Putamen (tissue), 1 donor: ENCODE data around the gene THSD7B.
"Not testable (repeated sequence)": the region's sequence is repeated elsewhere in the genome, so short reads cannot be mapped to it uniquely, and the experiment has no call there.

Experiments
- DNase-seq: peaks from one replicate; pipeline ENCODE4 v3.0.0-alpha.2; 2016; ENCODE audit warnings: low spot score

THSD7B gene

DNA sequence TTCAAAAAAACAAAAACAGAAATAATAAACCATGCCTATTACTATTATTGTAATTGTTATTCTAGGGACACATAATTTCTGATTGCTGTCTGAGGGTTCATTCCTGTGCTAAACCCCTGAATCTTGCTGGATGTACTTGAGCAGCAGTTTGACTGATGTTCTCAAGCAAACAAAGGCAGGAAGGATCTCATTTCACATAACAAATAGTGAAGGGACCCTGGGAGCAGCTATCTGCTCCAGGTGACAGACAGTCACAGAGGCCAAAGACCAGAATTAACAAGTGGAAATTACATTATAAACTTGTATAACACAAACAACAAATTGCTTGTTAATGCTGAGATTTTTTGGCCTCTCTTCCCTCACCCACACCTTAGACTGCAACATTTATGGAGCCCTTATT is 284.2 kb downstream of the THSD7B start:
- no peak for DNase-seq

GRCh38 chr2:137050949-137051348 is 285.6 kb downstream of the THSD7B start:
- DNase-seq: no peak

DNA sequence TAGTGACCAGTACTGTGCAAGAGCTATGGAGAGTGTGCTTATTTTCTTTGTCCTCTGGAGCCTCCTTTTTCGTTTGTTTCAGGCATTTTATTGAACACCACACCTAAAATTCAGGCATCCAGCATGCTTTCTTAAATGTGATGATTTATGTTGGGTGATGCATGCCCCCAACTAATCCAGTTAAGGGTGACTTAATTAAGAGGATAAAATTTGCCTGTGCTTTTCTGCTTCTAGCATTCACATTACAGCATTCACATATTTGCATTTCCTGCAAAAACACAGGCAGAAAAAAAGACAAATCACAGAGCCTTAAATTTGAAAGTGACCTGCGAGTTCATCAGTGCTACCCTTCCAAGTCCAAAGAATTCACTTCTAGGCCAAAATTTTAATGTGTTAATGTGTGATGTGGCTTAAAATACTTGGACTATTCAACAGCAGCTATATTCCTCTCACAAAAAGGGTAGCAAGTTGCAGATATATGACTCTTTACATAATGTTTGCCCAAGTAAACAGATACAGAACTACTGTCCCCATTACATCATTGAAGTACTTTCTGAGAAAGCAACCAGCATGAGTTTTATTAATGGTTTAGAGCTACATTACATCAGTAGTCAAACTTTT is 286.5 kb downstream of the THSD7B start:
- DNase-seq: no peak

DNA sequence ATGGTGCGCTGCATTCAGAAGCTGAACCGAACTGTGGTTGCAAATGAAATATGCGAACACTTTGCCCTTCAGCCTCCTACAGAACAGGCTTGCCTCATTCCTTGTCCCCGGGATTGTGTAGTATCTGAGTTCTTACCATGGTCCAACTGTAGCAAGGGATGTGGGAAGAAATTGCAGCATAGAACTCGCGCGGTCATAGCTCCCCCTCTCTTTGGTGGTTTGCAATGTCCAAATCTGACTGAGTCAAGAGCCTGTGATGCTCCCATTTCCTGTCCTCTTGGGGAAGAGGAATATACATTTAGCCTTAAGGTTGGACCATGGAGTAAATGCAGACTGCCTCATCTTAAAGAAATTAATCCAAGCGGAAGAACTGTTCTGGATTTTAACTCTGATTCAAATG is 291.4 kb downstream of the THSD7B start:
- no peak for DNase-seq

GRCh38 chr2:137076111-137076765 is 310.9 kb downstream of the THSD7B start:
- not testable (repeated sequence) for DNase-seq

GRCh38 chr2:137091704-137092103 is 326.4 kb downstream of the THSD7B start:
- no peak for DNase-seq

GRCh38 chr2:137093116-137093515 is 327.8 kb downstream of the THSD7B start:
- DNase-seq: no peak

GRCh38 chr2:137096187-137096586 is 330.8 kb downstream of the THSD7B start:
- no peak for DNase-seq

DNA sequence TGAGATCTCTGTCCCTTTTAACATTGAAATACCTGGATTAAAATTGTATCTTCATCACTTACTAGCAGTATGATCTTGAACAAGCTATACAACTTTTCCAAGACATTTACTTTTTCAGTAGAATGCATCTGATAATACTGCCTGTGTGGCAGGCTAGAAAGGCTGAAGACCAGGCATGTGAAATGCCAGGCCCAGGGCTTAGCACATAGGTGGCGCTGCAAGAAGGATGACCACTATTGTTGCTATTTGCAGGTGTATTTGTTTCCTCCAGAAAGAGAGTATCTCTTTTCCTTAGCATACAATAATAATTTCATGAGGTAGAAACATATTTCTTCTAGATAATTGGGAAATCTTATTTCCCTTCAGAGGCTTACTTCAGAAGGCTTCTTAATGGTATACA is 331.3 kb downstream of the THSD7B start:
- no peak for DNase-seq

- DNase-seq: not testable (repeated sequence)
These were observed 336.5 kb downstream of the THSD7B start for GRCh38 chr2:137101814-137102213.

- DNase-seq: no peak
These were observed 342.6 kb downstream of the THSD7B start for GRCh38 chr2:137107904-137108303.

DNA sequence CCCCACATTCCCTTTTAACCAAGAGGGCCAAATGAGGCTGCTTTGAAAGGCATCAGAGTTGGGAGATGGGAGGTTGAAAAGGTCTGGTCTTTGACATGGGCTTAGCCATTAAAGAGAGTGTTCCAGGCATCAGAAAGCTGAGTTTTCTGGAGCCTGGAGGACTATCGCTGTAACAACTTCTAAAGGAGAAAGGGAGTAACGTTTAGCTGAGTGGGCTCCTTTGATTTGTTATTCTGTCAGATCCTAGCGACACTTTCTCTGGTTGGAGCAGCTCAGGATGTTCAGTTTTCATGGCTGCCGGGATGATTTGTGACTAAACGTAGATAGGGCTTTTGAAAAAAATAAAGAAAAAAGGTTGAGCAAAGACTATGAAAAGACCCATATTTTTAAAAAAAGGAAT is 346.6 kb downstream of the THSD7B start:
- DNase-seq: no peak

- DNase-seq: no peak
These were observed 349.9 kb downstream of the THSD7B start for GRCh38 chr2:137115081-137115794.

- DNase-seq: no peak
These were observed 350.4 kb downstream of the THSD7B start for GRCh38 chr2:137115795-137116089.

GRCh38 chr2:137117385-137117784 is 352.0 kb downstream of the THSD7B start:
- DNase-seq: no peak

DNA sequence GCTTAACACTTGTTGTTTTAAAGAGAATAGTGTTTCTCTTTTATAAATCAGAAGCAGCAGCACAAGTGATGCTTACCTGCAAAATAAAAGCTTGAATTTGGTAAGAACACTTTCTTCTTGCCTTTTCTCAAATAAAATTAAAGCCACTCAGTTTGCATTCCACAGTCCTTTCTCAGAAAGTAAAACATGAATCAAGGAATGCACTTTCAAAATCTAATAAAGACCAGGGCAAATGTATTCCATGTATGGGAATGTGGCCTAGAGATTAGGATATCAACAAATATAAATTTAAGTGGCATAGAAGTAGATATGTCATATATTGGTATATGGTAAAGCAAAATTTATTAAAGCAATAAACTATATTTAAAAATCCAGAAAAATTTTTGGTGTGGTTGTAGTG is 352.8 kb downstream of the THSD7B start:
- DNase-seq: no peak

DNA sequence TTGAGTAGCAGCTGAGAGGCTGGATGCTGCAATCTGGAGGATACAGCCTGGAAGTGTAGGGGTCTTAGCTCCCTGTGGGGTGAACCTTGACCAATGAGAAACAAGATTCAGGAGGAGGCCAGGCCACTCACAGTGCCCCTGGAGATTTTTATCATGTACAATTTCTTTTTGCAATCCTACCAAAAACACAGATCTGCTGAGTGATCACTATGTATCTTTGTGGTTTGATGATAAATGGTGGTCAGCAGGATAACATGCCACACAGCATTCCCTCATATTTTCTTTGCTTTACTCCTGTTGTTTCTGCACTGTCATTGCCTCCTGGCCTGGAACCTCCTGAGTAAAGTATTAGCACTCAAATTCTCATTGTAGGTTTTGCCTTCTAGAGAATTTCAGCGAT is 357.9 kb downstream of the THSD7B start:
- DNase-seq: no peak

DNA sequence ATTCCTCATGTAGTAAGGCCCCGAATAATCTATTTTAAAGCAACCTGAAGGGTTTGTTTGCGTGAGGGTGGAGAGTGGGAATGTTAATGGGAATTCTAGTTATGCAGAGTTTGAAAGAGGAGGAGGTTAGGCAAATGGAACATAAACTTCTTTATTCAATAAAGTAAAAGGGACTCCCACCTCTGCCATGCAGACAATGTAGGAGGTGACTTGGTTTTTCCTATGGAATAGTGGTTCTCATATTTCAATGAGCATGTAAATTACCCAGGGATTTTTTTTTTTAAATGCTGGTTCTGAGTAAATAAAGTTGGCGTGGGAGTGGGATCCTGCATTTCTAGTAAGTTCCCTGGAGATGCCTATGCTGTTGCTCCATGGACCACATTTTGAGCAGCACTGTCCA is 367.9 kb downstream of the THSD7B start:
- no peak for DNase-seq

DNA sequence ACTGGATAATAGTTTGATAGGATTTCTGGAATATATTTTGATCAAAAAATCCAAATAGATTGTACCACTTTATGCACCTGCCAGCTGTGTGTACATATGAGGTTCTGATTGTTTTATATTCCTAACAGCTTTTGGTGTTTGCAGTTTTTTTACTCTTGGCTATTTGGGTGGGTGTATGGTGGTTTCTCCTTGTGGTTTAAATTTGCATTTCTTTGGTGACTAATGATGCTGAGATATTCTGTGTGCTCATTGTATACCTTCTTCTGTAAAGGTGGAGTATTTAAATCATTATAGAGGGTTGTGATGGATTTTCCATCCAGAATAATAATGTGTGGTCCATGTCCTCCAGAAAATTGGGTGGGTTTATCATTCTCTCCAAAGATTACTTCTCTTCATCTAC is 372.9 kb downstream of the THSD7B start:
- no peak for DNase-seq

DNA sequence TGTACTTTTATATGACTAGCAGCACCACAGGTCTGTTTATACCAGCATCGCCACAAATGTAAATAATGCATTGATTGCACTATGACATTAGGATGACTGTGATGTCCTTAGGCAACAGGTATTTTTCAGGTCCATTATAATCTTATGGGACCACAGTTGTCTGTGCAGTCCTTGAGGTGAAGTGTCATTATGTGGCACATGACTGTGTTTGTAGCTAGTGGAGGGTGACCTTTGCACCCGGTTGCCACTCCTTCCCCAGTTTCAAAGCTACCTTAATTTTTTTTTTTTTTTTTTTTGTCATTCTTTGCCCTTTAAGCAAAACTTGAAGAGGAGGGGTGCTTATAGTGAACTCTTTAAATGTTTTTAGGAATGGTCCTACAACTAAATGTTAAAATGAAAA is 386.4 kb downstream of the THSD7B start:
- DNase-seq: no peak

GRCh38 chr2:137154946-137155345 is 389.6 kb downstream of the THSD7B start:
- DNase-seq: no peak

DNA sequence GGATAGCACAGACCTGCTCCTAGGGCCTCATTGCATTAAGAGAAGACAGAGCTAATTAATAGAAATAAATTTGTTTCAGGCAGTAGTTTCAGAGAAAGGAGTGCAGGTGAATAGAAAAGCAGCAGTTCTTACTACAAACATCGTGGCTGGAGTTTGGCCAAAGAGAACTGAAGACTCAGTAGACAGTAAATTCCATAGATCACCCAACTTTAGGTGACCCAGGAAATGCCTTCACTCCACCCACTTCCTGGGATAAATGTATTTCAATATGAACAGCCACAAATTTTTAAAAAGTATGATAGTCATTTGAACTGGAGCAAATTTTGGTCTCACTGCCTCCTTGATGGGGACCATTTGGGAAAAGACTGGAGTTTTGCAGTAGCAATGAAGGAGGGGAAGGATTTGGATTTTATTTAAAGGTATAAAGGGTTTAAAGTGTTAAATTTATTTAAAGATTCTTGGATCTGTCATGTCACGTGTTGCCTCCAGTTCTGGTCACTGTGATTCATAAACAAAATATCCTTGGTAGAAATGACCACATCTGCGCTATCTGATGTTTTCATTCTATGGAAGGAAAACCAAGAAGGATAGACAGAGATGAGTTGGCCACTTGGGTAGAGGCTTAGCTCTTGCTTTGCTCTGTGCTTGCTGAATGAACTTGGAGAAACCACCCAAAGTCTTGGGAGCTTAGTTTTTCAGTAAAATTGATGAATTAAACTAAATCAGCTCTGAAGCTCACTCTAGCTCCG is 390.2 kb downstream of the THSD7B start:
- DNase-seq: no peak
